Kidney epithelial cell (primary cell): ENCODE data around the gene CDC25C. TPM values are rescaled to one million over a fixed set of nuclear protein-coding genes. Genes with fewer than 3 reads are reported as not detected.

Experiments used
- DNase-seq: peaks from one replicate; pipeline ENCODE4 v3.0.0-alpha.2; 2010; ENCODE audit warnings: low read depth
- H3K27me3 ChIP-seq: 2 replicates; pipeline ENCODE4 v1.6.0; 2011; ENCODE audit warnings: low read length; ENCODE audit not compliant: control insufficient read depth, insufficient read depth
- H3K36me3 ChIP-seq: 2 replicates; pipeline ENCODE4 v1.5.1; 2011; ENCODE audit warnings: low read length; ENCODE audit not compliant: control insufficient read depth, insufficient read depth
- H3K4me3 ChIP-seq: 2 replicates; pipeline ENCODE4 v1.5.1; 2011; ENCODE audit warnings: low read depth, mild to moderate bottlenecking, control low read depth, low read length
- total RNA-seq: library from RNA; depleted of rRNA; stranded (reverse); fragments of >200 nt; gene quantifications from 2 replicates; pipeline ENCODE4 v1.2.3, GENCODE V29; 2015
- TF ChIP-seq, protein P1 (sequence below): IDR thresholded peaks from 2 replicates; pipeline ENCODE4 v1.5.1; 2011; ENCODE audit warnings: mild to moderate bottlenecking, moderate library complexity, low read length, control low read depth, inconsistent platforms; ENCODE audit not compliant: insufficient read depth, poor library complexity, severe bottlenecking

Gene CDC25C
- total RNA-seq, 1 donor from 2014 or later: 2.0 TPM

GRCh38 chr5:138241688-138242571 is 89.7 kb downstream of the CDC25C start:
- DNase-seq: no peak
- H3K36me3 ChIP-seq: no peaks in the 10 kb centered on the region
- peaks cover 30% of the 10 kb centered on the region for H3K27me3 ChIP-seq
- H3K4me3 ChIP-seq: peak overlapping the region; percentile 38
- TF ChIP-seq, protein P1, sequence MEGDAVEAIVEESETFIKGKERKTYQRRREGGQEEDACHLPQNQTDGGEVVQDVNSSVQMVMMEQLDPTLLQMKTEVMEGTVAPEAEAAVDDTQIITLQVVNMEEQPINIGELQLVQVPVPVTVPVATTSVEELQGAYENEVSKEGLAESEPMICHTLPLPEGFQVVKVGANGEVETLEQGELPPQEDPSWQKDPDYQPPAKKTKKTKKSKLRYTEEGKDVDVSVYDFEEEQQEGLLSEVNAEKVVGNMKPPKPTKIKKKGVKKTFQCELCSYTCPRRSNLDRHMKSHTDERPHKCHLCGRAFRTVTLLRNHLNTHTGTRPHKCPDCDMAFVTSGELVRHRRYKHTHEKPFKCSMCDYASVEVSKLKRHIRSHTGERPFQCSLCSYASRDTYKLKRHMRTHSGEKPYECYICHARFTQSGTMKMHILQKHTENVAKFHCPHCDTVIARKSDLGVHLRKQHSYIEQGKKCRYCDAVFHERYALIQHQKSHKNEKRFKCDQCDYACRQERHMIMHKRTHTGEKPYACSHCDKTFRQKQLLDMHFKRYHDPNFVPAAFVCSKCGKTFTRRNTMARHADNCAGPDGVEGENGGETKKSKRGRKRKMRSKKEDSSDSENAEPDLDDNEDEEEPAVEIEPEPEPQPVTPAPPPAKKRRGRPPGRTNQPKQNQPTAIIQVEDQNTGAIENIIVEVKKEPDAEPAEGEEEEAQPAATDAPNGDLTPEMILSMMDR: no peak

DNA sequence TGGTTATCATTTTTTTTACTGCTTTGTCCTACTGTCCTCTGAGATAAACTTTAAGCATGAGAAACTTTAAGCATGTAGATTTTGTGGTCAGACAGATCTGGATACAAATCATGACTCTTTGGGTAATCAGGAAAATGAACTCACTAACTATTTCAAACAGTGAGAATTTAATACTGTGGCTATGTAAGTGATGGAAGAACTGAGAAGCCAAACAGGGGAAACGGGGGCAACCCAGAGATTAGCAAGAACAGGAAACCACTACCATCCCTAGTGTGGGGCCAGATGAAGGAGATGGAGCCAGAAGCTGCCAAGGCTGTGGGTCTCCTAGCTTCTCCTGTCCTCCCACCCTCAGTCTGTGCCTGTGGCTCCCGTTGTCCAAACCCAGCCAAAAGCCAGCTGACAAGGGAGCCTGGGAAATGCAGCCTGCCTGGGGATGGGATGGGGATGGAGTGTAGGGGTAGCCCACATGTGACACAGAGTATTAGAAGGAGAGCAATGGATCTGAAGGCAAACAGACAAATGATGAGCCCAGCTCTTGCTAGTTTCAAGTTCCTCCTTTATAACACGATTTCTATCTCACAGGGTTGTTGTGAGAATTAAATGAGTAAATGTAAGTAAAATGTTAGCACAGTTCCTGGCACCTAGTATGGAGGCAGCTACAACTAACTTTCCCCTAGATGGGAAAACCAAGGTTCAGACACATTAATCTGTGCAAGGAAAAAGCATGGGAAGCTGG is 90.8 kb downstream of the CDC25C start:
- TF ChIP-seq, protein P1: no peak
- Histone ChIP-seq H3K27me3 (peaks cover 30% of the 10 kb centered on the region), H3K4me3 (no peak overlapping the region), H3K36me3 (no peaks in the 10 kb centered on the region)
- no peak for DNase-seq

GRCh38 chr5:138238034-138238433 is 93.6 kb downstream of the CDC25C start:
- TF ChIP-seq, protein P1: no peak
- no peak overlapping the region for H3K4me3 ChIP-seq
- no peak for DNase-seq
- peaks cover 19% of the 10 kb centered on the region for H3K27me3 ChIP-seq
- no peaks in the 10 kb centered on the region for H3K36me3 ChIP-seq

Other genes starting within 250 kb of the CDC25C start
- not detected in 2 replicates for gene WNT8A, start 247.8 kb downstream of the CDC25C start, total RNA-seq
- gene NME5, start 192.4 kb downstream of the CDC25C start, total RNA-seq: 4.6 and 7.9 TPM in 2 replicates
- 21.2 and 21.5 TPM in 2 replicates for gene BRD8, start 153.2 kb downstream of the CDC25C start, total RNA-seq
- gene KIF20A, start 152.7 kb downstream of the CDC25C start, total RNA-seq: 4.4 and 4.6 TPM in 2 replicates
- gene CDC23, start 118.5 kb downstream of the CDC25C start, total RNA-seq: 23.8 and 27.0 TPM in 2 replicates
- 0.08 TPM in 1 of 2 replicates, not detected in the other for gene GFRA3, start 57.2 kb downstream of the CDC25C start, total RNA-seq
- 26.3 and 36.8 TPM in 2 replicates for gene FAM53C, start 6.5 kb upstream of the CDC25C start, total RNA-seq
- gene KDM3B, start 20.9 kb upstream of the CDC25C start, total RNA-seq: 44.3 and 45.1 TPM in 2 replicates
- 34.7 and 40.2 TPM in 2 replicates for gene REEP2, start 107.3 kb upstream of the CDC25C start, total RNA-seq
- 2.0 and 4.1 TPM in 2 replicates for gene EGR1, start 133.7 kb upstream of the CDC25C start, total RNA-seq
- 123 and 149 TPM in 2 replicates for gene ETF1, start 211.4 kb upstream of the CDC25C start, total RNA-seq
- 584 and 695 TPM in 2 replicates for gene HSPA9, start 243.6 kb upstream of the CDC25C start, total RNA-seq